Endothelial cell of umbilical vein (primary cell): ENCODE data around the gene DHX15. TPM values are rescaled to one million over a fixed set of nuclear protein-coding genes. Genes with fewer than 3 reads are reported as not detected.

Source experiments
- BruUV-seq: library from RNA; stranded (reverse); fragments of 400-500 nt; replicated peaks from 2 replicates; lab custom pipeline; 2021; lab: Mats Ljungman, UMichigan
- CTCF ChIA-PET: fragments of 300-600, 350-600 bp; sonication (Branson Sonifier 250); formaldehyde crosslinking; loops from one replicate; lab custom pipeline; 2021; ENCODE audit warnings: antibody characterized with exemption, inconsistent platforms; lab: Charles Lee
- POLR2A ChIA-PET: fragments of 300-600, 350-600 bp; sonication (Branson Sonifier 250); formaldehyde crosslinking; loops from one replicate; lab custom pipeline; 2021; ENCODE audit warnings: antibody characterized with exemption, inconsistent platforms; lab: Charles Lee
- DNase-seq: peaks from one replicate; pipeline ENCODE4 v3.0.0-alpha.2; 2011; ENCODE audit warnings: low read depth, low spot score
- FAIRE-seq: peaks from 2 replicates; lab custom pipeline; 2011; peaks lifted over from hg19 to GRCh38; lab: Jason Lieb, UNC
- H2AFZ ChIP-seq: 2 replicates; pipeline ENCODE4 v1.6.0; 2012; ENCODE audit warnings: low read depth, low read length, control low read depth, inconsistent platforms
- H3K27ac ChIP-seq: 2 replicates; pipeline ENCODE4 v1.5.1; 2011; ENCODE audit warnings: low read depth, mild to moderate bottlenecking, control low read depth, low read length, moderate library complexity; ENCODE audit not compliant: insufficient read depth
- H3K27me3 ChIP-seq, 2 experiments: 2 replicates each; pipeline versions ENCODE4 v1.6.0 to v1.6.1; 2011; ENCODE audit warnings: low read length in 2 of 2, mixed read lengths in 1 of 2; ENCODE audit not compliant: control insufficient read depth in 2 of 2, insufficient read depth in 2 of 2
- H3K36me3 ChIP-seq, 2 experiments: 2 replicates in 1 of 2; 3 replicates in 1 of 2; pipeline ENCODE4 v1.5.1; 2011; ENCODE audit warnings: low read length in 2 of 2, mild to moderate bottlenecking in 1 of 2, moderate library complexity in 1 of 2; ENCODE audit not compliant: control insufficient read depth in 2 of 2, insufficient read depth in 2 of 2; ENCODE audit errors: extremely low read depth in 1 of 2
- H3K4me1 ChIP-seq: 3 replicates; pipeline ENCODE4 v1.5.1; 2011; ENCODE audit warnings: mild to moderate bottlenecking, low read length; ENCODE audit not compliant: control insufficient read depth, insufficient read depth; ENCODE audit errors: extremely low read depth
- H3K4me2 ChIP-seq: 2 replicates; pipeline ENCODE4 v1.6.1; 2011; ENCODE audit warnings: low read length, control low read depth, mixed read lengths; ENCODE audit not compliant: insufficient read depth
- H3K4me3 ChIP-seq, 3 experiments: fragments of 200-600 bp in 1 of 3; sonication (generic), shearing (Covaris generic) in 1 of 3; replicated peaks in 1 of 3; 2 replicates each; pipeline ENCODE4 v1.5.1; 2011 to 2016; ENCODE audit warnings: control low read depth in 3 of 3, low read length in 3 of 3, mild to moderate bottlenecking in 2 of 3, inconsistent platforms in 1 of 3, low read depth in 1 of 3, moderate library complexity in 1 of 3; ENCODE audit not compliant: insufficient read depth in 1 of 3
- H3K79me2 ChIP-seq: 2 replicates; pipeline ENCODE4 v1.6.0; 2012; ENCODE audit warnings: low read length, inconsistent platforms; ENCODE audit not compliant: control insufficient read depth, insufficient read depth
- H3K9ac ChIP-seq: replicated peaks from 2 replicates; pipeline ENCODE3; 2011; ENCODE audit warnings: low read length, control low read depth; ENCODE audit not compliant: insufficient read depth; ENCODE audit errors: extremely low read depth
- H3K9me1 ChIP-seq: replicated peaks from 3 replicates; pipeline ENCODE4 v1.6.0; 2011; ENCODE audit warnings: mild to moderate bottlenecking, low read length; ENCODE audit not compliant: control insufficient read depth, insufficient read depth; ENCODE audit errors: extremely low read depth
- H3K9me3 ChIP-seq: replicated peaks from 2 replicates; pipeline ENCODE4 v1.5.1; 2012; ENCODE audit warnings: low read length, inconsistent platforms; ENCODE audit not compliant: control insufficient read depth, insufficient read depth
- H4K20me1 ChIP-seq: replicated peaks from 2 replicates; pipeline ENCODE3; 2011; ENCODE audit warnings: mild to moderate bottlenecking, low read length; ENCODE audit not compliant: control insufficient read depth, insufficient read depth; ENCODE audit errors: extremely low read depth
- EZH2 ChIP-seq: IDR thresholded peaks from 2 replicates; pipeline ENCODE4 v1.6.1; 2012; ENCODE audit warnings: borderline replicate concordance, low read depth, mild to moderate bottlenecking, moderate library complexity, low read length, inconsistent platforms; ENCODE audit not compliant: severe bottlenecking
- FOS ChIP-seq: IDR thresholded peaks from 2 replicates; pipeline ENCODE4 v1.6.1; 2011; ENCODE audit warnings: mild to moderate bottlenecking, low read length, moderate library complexity, borderline replicate concordance; ENCODE audit not compliant: insufficient read depth
- GATA2 ChIP-seq: IDR thresholded peaks from 2 replicates; pipeline ENCODE4 v1.7.0; 2011; ENCODE audit warnings: low read depth, mild to moderate bottlenecking, moderate library complexity, mixed read lengths, low read length; ENCODE audit not compliant: insufficient read length, insufficient read depth
- JUN ChIP-seq: IDR thresholded peaks from 2 replicates; pipeline ENCODE4 v1.6.1; 2011; ENCODE audit warnings: borderline replicate concordance, low read depth; ENCODE audit not compliant: insufficient read length, insufficient read depth
- MYC ChIP-seq: IDR thresholded peaks from one replicate; pipeline ENCODE4 v1.6.1; 2011; ENCODE audit warnings: mild to moderate bottlenecking, low read depth, low read length
- POLR2A ChIP-seq: IDR thresholded peaks from 2 replicates; pipeline ENCODE4 v1.6.1; 2012; ENCODE audit warnings: low read depth, mild to moderate bottlenecking, control low read depth, low read length
- POLR2AphosphoS5 ChIP-seq: IDR thresholded peaks from 2 replicates; pipeline ENCODE4 v1.6.1; 2012; ENCODE audit warnings: low read depth, mild to moderate bottlenecking, control low read depth, low read length, moderate library complexity; ENCODE audit not compliant: insufficient read depth
- dilution Hi-C: fragments of 300-500 bp; cut with MboI; formaldehyde crosslinking; loops from one replicate; pipeline ENCODE4 v1.15.0; 2019; ENCODE audit warnings: low sequenced_read_pairs; ENCODE audit not compliant: extremely low pct_ligation_motif_present
- intact Hi-C: fragments of 100-400 bp; cut with micrococcal nuclease; formaldehyde crosslinking; loops from one replicate; pipeline ENCODE4 v1.10.0; 2022
- polyA plus RNA-seq, 4 experiments: library from polyadenylated mRNA; depleted of rRNA in 3 of 4; stranded (reverse) in 3 of 4; unstranded in 1 of 4; fragments of >200 nt; gene quantifications; 2 replicates each; pipeline versions ENCODE4 v1.2.1 to v1.2.3, GENCODE V29; 2011 to 2012; ENCODE audit warnings: missing spikeins in 1 of 4
- total RNA-seq: library from RNA; stranded (reverse); gene quantifications from 2 replicates; pipeline ENCODE4 v1.2.3, GENCODE V29; 2021
- TF ChIP-seq, protein P1 (sequence below), 2 donors: IDR thresholded peaks; 1 replicate in 1 of 2; 2 replicates in 1 of 2; pipeline ENCODE4 v1.5.1; 2011; ENCODE audit warnings: low read length in 2 of 2, mild to moderate bottlenecking in 2 of 2, moderate library complexity in 2 of 2, control low read depth in 1 of 2, inconsistent platforms in 1 of 2, low read depth in 1 of 2; ENCODE audit not compliant: insufficient read depth in 1 of 2; ENCODE audit errors: extremely low read depth in 1 of 2
- TF ChIP-seq, protein P2 (sequence below): IDR thresholded peaks from 2 replicates; pipeline ENCODE4 v1.6.1; 2011; ENCODE audit not compliant: insufficient read depth, insufficient read length

DHX15 gene
- total and polyA plus RNA-seq, 2 donors (not counting 3 experiments of a cell fraction or from before 2014, with no cell fraction given): 72.3 to 152 TPM

DNA sequence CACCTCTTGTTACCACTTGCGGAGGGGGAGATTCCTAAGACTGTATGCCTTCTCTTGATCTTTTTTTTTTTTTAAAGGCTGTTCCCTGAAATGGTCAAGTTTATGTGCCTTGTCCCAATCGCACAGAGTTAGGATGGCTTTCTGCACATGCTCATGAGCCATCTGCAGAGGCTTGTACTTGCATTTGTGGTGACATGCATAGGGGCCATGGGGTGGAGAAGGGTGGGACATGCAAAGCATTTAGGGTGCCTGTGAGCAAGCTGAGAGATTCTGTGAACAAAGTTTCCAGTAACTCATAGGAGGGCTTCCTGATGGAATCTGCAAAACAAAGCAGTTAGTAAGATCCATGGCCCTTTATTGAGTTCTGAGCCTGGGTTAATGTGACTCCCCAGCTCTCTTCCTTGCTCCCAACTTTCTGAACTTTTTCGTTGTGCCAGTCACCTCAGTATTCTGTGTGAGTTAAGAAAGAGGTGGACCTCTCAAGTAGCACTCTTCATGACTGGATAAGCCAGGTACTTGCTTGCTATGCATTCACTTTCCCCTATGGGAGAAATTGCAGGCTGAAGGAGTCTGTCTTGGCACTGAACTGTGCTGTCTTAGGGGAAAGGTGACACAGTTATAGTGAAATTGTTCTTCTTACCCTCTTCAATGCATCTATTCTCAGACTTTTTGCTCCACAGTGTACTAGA, 37.9 kb upstream of the DHX15 start:
- TF ChIP-seq POLR2A (no peak), POLR2AphosphoS5 (no peak), JUN (no peak), MYC (no peak), EZH2 (no peak), FOS (no peak), GATA2 (no peak)
- TF ChIP-seq, protein P1, sequence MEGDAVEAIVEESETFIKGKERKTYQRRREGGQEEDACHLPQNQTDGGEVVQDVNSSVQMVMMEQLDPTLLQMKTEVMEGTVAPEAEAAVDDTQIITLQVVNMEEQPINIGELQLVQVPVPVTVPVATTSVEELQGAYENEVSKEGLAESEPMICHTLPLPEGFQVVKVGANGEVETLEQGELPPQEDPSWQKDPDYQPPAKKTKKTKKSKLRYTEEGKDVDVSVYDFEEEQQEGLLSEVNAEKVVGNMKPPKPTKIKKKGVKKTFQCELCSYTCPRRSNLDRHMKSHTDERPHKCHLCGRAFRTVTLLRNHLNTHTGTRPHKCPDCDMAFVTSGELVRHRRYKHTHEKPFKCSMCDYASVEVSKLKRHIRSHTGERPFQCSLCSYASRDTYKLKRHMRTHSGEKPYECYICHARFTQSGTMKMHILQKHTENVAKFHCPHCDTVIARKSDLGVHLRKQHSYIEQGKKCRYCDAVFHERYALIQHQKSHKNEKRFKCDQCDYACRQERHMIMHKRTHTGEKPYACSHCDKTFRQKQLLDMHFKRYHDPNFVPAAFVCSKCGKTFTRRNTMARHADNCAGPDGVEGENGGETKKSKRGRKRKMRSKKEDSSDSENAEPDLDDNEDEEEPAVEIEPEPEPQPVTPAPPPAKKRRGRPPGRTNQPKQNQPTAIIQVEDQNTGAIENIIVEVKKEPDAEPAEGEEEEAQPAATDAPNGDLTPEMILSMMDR (IDR thresholded peaks at IDR 0.05; ENCODE audit: extremely low read depth in 1 of 2, insufficient read depth in 1 of 2, low read depth in 1 of 2, low read length in 2 of 2): no peak
- TF ChIP-seq, protein P2, sequence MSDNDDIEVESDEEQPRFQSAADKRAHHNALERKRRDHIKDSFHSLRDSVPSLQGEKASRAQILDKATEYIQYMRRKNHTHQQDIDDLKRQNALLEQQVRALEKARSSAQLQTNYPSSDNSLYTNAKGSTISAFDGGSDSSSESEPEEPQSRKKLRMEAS: no peak
- H3K4me3 ChIP-seq: no peak overlapping the region
- no peak overlapping the region for H2AFZ ChIP-seq
- peaks cover 6 to 10% of the 10 kb centered on the region in 2 experiments for H3K27me3 ChIP-seq
- no peaks in the 10 kb centered on the region for H3K36me3 ChIP-seq
- no peaks in the 10 kb centered on the region for H3K4me1 ChIP-seq
- ChIA-PET POLR2A (no interaction called here), CTCF (no interaction called here)
- H3K27ac ChIP-seq: no peak overlapping the region
- FAIRE-seq (no peak), DNase-seq (no peak)
- no peaks in the 10 kb centered on the region for H4K20me1 ChIP-seq
- dilution Hi-C loops: no loop called here
- intact Hi-C loops: no loop called here
- no peaks in the 10 kb centered on the region for H3K79me2 ChIP-seq
- no peak overlapping the region for H3K9ac ChIP-seq
- BruUV-seq: no TSS peak
- H3K4me2 ChIP-seq: no peak overlapping the region
- H3K9me1 ChIP-seq: no peaks in the 10 kb centered on the region
- H3K9me3 ChIP-seq: no peaks in the 10 kb centered on the region
